Stimulated activated CD8-positive, alpha-beta memory T cell treated with anti-CD3 and anti-CD28 coated beads, Interleukin-12 subunit alpha, Interleukin-12 subunit beta, amount 100 ng/mL, for 1 hour (primary cell): Measurements from ENCODE around the gene CD55.

Source experiments
- DNase-seq: peaks from one replicate; pipeline ENCODE4 v3.0.0-alpha.2; 2020; ENCODE audit warnings: low read depth

Gene CD55

DNA sequence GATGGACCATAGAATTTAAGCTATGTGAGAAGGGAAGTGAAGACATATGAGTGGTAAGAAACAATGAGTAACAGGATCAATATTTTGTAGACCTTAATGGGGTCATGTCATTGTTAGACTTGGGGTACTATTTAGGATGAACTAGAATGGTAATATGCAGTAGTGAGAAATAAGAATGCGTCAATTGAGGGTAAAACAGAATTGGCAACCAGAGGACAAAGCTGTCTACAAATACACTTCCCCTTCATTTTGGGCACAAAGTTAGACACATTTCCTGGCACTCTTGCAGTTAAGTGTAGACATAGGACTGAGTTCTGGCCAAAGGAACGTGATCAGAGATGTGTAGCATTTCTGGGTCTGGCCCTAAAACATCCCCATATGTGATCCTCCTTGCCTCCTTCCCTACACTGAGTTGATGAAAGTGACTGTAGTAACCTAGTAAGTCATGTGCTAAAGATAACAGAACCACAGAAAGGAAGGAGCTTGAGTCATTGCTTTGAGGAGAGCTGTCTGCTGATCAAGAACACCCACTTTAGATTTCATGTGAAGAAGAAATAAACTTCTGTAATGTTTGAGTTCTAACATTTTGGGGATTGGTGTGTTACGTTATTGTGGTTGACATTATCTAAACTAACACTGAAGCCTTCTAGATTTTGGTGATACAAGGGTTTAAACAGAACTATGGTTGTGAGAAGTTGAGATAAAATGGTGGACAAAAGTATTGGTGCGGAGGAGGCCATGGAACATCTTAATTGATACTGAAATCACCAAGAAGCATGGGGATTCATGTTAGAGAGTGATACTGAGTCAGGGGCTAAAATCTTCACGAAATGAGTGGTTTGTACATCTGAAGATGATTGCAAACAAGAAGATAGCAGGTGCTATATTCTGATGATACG is 41.7 kb downstream of the CD55 start:
- no peak for DNase-seq

DNA sequence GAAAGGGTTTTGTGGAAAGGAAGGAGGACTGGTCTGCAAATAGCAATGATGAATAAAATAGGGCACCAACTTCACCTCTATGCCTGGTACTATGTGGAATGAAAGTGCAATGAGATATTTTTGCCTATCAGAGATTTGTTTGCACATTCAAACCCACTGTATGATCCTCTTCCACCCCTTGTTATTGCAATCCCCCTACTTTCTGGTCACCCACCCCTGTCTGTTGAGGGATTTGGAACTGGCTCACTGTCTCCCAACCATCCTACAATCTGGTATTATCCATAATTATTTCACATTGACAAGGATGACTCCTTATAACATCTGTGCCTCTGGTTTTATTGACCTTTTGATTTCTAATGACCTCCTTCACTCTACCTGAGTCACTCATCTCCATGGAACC is 42.4 kb downstream of the CD55 start:
- no peak for DNase-seq

DNA sequence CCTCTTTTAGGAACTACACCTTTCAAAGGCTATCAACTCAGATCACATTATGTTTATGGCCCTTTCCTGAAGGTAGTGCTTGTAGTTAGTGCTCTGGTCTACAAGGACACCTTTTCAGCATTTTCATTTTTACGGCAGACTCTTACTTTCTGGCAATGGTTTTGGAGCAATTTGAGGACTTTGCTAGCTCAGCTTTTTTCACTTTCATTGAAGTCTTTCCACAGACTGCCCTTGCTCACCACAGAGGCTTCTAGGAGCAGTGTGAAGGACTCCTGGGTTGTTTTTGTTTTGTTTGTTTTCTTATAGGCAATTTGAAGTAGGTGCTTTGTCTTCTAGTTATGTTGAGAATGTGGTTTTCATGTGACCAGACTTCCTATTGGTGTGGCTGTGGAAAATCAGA is 43.1 kb downstream of the CD55 start:
- no peak for DNase-seq

DNA sequence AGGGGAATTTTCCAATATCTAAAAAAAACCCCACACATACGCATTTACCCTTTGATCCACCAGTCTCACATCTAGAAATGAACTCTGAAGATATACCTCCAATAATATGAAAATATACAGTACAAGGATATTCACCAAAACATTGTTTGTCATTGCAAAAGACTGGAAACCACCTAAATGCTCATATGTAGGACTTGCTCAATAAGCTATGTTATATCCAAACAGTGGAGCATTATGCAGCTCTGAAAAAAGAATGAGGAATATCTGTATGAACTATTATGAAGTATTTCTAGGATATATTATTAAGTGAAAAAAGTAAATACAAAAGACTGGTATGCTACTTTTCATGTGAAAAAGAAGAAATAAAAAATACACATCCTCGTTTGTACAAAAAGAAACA is 43.6 kb downstream of the CD55 start:
- DNase-seq: no peak

DNA sequence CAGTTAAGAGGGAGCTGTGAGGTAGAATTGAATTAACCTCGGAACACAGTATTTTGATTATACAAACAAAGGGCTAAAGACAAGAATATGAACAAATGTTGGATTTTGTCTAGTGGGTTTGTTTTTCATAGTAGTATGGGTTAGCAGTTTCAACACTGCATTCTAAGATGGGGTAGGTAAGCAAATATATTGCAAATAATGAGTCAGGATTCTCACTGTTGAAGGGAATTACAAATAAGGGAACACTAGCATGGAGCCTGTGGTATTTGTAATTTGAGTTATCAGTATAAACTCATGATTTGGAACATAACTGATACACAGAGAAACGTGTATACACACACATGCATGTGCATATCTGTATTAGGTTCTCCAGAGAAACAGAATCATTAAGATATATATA is 44.5 kb downstream of the CD55 start:
- no peak for DNase-seq

DNA sequence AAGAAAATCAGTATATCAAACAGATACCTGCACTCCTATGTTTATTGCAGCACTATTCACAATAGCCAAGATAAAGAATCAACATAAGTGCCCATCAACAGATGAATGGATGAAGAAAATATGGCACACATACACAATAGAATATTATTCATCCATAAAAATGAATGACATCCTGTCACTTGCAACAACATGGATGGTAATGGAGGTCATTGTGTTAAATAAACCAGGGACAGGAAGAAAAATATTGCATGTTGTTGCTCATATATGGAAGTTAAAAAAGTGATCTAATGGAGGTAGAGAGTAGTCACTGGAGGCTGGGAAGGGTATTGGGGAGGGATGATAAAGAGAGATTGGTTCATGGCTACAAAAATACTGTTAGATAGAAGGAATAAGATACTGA is 67.2 kb downstream of the CD55 start:
- no peak for DNase-seq

DNA sequence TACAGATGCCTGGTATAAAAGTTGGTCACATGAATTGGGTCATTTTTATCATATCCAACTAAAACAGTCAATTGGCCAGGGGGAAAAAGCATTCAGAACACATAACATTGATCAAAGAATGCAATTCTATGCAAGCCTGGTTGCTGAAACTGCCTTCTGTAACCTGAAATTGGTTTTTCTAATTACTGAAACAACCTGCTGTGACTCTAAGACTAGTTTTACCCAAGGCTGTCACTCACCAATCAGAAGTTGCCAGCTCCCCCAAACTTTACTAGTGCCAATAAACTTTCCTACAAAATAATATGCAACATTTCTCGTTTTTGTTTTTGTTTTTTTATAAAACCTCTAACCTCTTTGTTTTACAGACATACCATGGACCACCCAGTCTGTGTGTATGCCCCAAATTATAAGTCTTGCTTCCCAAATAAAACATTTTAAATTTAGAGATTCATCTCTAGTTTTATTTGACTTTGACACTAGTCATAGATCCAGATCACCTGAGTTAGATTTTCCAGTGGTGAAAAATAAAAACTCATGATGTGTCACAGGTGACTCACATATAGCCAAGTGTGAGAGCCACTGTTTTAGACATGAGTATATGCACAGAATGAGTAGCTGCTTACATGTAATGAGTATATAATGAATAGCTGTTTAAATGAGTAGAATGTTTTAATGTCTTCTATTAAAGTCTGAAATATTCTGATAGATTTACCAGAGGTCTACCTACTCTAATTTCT is 68.4 kb downstream of the CD55 start:
- DNase-seq: no peak

DNA sequence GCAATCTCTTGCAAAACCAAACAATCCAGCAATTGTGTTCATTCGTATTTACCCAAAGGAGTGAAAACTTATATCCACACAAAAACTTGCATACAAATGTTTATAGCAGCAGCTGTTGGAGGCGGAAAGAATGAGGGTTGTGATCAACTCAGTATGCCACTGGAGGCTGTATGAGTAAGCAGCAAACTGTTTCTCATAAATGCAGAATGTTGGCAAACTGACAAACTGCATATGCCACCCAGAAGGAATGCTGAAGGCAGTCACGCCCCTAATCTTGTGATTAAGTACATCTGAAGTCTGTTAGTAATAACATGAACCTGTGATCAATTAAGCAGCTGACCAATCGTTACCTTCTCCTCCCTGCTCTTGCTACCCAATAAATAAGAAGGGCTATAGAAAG is 72.1 kb downstream of the CD55 start:
- no peak for DNase-seq

DNA sequence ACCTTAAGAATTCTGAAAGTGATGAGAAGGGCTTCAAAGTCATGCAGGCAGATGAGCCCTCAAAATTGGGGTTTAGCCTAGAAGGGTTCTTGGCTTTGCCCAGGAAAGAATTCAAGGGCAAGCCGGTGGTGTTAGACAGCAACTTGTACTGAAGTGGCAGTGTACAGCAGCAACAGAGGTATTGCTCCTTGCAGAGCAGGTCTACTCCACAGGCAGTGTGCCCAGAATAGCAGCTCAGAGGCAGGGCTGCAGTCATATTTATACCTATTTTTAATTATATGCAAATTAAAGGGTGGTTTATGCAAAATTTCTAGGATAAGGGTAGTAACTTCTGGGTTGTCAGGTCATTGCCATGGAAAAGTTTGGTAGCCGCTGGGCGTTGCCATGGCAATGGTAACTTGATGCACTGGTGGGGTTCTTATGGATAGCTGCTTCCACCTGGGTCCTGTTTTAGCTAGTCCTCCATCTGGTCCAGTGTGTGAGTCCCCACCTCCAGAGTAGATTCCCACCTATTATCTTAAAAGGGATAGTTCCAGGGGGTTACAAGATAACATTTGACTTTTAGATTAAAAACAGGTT is 74.8 kb downstream of the CD55 start:
- DNase-seq: no peak

DNA sequence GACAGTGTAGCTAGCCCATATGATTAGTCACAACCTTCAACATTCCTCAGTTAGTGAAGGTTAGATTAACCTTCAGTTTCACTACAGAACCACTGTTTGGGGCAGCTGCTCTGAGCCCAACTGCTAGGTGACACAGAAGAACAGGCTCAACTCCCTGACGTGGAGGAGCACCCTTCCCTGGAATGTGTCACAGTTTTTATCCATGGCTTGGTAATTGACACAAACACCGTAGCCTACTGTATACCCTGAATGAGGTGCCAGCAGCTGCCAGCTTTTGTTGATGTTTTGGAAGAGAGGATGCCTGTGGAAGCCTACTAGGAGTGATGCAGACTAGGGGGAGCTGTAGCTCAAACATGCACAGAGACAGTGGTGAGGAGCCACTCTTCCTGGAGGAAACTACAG is 76.0 kb downstream of the CD55 start:
- DNase-seq: no peak

DNA sequence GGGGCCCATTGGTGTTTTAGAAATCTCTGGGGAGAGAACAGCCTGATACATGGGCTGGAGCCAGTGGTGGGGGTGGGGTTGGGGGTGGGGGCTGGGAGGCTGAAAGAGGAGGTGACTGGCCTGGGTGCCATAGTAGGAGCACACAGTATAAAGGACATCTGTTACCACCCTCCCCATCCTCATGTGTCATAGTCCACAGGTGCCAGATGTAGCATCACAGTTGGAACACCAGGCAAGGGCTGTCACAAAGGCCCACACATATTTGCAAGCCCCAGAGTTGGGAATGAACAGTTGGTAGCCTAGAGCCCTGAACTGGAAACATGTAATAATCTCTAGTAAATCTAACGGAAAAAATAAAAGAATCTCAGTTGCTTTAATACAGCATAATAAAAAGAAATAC is 77.5 kb downstream of the CD55 start:
- DNase-seq: no peak

DNA sequence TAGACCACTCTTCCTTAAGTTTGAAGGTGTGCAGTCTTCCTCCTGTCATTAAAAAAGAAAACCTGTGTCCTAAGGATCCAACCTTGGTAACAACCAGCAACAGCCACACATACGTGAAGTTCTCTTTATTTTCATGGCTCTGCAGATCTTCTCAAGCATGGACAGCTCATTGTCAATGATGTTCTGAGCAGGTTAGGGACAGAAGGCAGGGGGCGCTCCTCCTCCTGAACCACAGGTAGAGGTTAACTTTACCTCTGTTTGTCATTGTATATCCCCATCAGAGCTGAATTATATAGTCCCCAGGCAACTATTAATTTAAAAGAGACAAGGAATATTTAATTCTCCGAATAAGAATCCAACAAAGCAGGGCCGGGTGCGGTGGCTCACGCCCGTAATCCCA is 80.1 kb downstream of the CD55 start:
- no peak for DNase-seq

DNA sequence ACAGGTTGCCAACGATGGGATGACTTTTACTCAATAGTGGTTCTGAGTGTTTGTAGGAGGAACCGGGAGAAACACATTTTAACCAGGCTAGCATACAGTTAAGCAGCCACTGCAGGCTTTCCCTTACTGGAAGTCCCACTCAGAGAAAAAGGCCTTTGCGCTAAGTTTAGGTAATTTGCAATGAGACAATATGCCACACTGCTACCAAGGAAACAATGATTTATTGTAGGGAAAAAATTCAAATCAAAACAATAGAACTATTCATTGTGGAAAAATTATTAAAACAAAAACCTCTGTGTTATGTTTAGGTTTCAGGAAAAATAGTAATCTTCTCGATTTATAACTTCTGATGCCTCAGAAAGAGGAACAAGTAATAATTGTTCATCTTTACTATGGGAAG is 81.3 kb downstream of the CD55 start:
- no peak for DNase-seq

DNA sequence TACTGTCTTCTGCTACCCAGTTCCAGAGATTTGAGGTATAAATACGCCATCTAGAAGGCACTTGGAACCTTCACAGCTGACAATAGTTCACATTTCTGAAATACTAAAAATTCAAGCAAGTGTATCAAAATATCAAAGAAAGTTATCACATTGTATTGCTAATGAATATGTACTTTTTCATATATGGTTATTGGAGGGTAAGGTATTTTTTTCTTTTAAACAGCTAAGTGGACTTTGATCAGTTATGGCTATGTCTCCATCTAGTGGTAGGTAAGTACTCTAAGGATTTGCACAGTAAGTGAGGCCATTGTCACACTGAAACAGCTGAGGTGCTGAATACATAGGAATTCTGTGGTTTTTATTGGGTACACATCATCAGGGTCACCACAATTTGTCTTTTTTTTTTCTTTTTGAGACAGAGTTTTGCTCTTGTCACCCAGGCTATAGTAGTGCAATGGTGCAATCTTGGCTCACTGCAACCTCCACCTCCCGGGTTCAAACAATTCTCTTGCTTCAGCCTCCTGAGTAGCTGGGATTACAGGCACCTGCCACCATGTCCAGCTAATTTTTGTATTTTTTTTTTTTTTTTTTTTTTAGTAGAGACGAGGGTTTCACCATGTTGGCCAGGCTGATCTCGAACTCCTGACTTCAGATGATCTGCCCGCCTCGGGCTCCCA is 83.5 kb downstream of the CD55 start:
- DNase-seq: no peak

DNA sequence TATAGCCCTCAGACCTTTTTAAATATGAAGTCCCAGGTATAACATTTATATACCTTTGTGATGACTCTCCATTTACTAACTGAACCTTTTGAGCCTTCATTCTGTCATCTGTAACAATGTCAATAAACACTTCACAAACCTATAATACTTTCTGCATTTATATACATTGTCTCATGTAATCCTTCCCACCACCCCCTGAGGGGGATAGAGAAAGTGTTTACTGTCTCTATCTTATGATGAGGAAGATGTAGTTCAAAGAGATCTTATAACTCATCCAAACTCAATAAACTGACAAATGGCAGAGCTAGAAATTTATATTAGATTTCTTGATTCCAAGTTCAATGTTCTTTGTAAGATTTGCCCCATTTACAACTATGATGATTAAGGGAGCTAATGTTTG is 84.3 kb downstream of the CD55 start:
- DNase-seq: no peak

DNA sequence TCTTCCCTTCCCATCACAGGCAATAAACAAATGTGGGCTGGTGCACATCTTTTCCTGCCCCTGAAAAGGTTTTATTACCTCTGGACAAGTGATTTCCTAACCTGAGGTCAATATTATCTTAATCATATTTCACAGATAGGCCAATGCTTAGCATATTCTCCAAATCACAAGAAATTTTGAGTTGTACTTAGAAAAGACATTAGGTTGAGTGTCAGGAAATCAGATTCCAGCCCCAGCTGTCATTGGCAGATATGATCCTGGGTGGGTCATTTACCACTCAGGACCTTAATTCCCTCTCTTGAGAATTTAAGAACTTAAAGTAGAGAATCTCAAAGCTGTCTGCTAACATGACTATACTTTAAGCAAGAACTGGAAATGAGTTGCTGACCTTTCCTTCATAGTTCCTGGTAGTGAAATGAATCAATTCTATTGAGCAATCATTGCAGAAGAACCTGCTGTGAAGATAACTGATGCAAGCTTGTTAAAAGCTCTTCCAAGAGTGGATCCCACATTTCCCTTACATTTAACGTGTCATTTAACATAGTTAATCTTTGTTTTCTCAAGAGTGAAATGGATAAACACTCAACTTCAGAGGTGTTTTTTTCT is 86.3 kb downstream of the CD55 start:
- DNase-seq: no peak
